Measurements from ENCODE around the gene STRA8. TPM values are rescaled to one million over a fixed set of nuclear protein-coding genes. Genes with fewer than 3 reads are reported as not detected.

Gene STRA8
- total and polyA plus RNA-seq, 2 of the 13 experiments (the other 11 are each of a cell fraction or from before 2014, with no cell fraction given) = not detected

DNA sequence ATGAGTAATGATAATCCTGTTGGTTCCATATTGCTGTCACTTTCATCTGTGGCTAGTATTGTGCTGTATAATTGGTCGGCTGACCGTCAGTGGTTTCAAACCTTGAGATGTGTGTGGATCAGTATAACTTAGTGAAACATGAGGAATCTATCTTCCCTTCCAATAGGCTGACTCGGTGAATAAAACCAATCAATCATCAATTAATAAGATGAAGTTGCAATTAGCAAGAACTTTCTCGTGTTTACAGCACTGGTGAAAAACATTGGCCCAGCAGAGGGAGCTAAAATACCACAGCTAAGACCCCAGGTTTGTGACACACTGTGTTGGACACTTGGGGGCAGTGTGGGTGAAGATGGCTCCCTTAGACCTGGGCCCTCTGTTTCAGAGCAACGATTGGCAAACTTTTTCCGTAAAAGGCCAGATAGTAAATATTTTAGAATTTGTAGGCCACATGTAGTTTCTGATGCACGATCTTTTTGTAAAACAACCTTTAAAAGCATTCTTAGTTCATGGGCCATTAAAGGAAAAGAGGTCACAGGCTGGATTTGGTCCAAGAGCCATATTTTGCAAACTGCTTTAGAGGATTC is 47.8 kb downstream of the STRA8 start (continued):
- 0 out of 2 replicates have a peak, but pooled peaks have one; percentile 47 for TF ChIP-seq BRCA1 (CRISPR knock-in tag; IDR thresholded peaks at IDR 0.05)
- TF ChIP-seq SMC3 (IDR thresholded peaks at IDR 0.05; ENCODE audit: low read length) = peak; percentile 98
- TF ChIP-seq, protein P1, sequence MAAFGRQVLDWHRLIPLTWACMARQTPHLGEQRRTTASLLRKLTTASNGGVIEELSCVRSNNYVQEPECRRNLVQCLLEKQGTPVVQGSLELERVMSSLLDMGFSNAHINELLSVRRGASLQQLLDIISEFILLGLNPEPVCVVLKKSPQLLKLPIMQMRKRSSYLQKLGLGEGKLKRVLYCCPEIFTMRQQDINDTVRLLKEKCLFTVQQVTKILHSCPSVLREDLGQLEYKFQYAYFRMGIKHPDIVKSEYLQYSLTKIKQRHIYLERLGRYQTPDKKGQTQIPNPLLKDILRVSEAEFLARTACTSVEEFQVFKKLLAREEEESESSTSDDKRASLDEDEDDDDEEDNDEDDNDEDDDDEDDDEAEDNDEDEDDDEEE (CRISPR knock-in tag; IDR thresholded peaks at IDR 0.05) = no peak
- 0 out of 2 replicates have a peak, but pooled peaks have one; percentile 16 for TF ChIP-seq ELF3 (CRISPR knock-in tag; IDR thresholded peaks at IDR 0.05)
- TF ChIP-seq YEATS2 (CRISPR knock-in tag; IDR thresholded peaks at IDR 0.05; ENCODE audit: borderline replicate concordance) = peak; percentile 45; the same call in 1 of the 2 replicates
- no peak for TF ChIP-seq ZNF839 (CRISPR knock-in tag; IDR thresholded peaks at IDR 0.05; ENCODE audit: borderline replicate concordance)
- no peak for TF ChIP-seq NFKBIZ (CRISPR knock-in tag; IDR thresholded peaks at IDR 0.05)
- TF ChIP-seq NCOA1 (CRISPR knock-in tag; IDR thresholded peaks at IDR 0.05) = no peak
- TF ChIP-seq, protein P2, sequence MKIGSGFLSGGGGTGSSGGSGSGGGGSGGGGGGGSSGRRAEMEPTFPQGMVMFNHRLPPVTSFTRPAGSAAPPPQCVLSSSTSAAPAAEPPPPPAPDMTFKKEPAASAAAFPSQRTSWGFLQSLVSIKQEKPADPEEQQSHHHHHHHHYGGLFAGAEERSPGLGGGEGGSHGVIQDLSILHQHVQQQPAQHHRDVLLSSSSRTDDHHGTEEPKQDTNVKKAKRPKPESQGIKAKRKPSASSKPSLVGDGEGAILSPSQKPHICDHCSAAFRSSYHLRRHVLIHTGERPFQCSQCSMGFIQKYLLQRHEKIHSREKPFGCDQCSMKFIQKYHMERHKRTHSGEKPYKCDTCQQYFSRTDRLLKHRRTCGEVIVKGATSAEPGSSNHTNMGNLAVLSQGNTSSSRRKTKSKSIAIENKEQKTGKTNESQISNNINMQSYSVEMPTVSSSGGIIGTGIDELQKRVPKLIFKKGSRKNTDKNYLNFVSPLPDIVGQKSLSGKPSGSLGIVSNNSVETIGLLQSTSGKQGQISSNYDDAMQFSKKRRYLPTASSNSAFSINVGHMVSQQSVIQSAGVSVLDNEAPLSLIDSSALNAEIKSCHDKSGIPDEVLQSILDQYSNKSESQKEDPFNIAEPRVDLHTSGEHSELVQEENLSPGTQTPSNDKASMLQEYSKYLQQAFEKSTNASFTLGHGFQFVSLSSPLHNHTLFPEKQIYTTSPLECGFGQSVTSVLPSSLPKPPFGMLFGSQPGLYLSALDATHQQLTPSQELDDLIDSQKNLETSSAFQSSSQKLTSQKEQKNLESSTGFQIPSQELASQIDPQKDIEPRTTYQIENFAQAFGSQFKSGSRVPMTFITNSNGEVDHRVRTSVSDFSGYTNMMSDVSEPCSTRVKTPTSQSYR (CRISPR knock-in tag; IDR thresholded peaks at IDR 0.05; ENCODE audit: borderline replicate concordance) = peak; percentile 64; the same call in 1 of the 2 replicates
- TF ChIP-seq MAF1 (CRISPR knock-in tag; IDR thresholded peaks at IDR 0.05; ENCODE audit: borderline replicate concordance) = no peak
- no peak for TF ChIP-seq ZNF121 (CRISPR knock-in tag; IDR thresholded peaks at IDR 0.05)
- TF ChIP-seq MTA1 (CRISPR knock-in tag; IDR thresholded peaks at IDR 0.05; ENCODE audit: borderline replicate concordance) = no peak
- no peak for TF ChIP-seq ELF4 (CRISPR knock-in tag; IDR thresholded peaks at IDR 0.05; ENCODE audit: borderline replicate concordance)
- TF ChIP-seq, protein P3, sequence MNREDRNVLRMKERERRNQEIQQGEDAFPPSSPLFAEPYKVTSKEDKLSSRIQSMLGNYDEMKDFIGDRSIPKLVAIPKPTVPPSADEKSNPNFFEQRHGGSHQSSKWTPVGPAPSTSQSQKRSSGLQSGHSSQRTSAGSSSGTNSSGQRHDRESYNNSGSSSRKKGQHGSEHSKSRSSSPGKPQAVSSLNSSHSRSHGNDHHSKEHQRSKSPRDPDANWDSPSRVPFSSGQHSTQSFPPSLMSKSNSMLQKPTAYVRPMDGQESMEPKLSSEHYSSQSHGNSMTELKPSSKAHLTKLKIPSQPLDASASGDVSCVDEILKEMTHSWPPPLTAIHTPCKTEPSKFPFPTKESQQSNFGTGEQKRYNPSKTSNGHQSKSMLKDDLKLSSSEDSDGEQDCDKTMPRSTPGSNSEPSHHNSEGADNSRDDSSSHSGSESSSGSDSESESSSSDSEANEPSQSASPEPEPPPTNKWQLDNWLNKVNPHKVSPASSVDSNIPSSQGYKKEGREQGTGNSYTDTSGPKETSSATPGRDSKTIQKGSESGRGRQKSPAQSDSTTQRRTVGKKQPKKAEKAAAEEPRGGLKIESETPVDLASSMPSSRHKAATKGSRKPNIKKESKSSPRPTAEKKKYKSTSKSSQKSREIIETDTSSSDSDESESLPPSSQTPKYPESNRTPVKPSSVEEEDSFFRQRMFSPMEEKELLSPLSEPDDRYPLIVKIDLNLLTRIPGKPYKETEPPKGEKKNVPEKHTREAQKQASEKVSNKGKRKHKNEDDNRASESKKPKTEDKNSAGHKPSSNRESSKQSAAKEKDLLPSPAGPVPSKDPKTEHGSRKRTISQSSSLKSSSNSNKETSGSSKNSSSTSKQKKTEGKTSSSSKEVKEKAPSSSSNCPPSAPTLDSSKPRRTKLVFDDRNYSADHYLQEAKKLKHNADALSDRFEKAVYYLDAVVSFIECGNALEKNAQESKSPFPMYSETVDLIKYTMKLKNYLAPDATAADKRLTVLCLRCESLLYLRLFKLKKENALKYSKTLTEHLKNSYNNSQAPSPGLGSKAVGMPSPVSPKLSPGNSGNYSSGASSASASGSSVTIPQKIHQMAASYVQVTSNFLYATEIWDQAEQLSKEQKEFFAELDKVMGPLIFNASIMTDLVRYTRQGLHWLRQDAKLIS (CRISPR knock-in tag; IDR thresholded peaks at IDR 0.05) = no peak
- TF ChIP-seq ZNF232 (CRISPR knock-in tag; IDR thresholded peaks at IDR 0.05; ENCODE audit: borderline replicate concordance) = no peak
- TF ChIP-seq, protein P4, sequence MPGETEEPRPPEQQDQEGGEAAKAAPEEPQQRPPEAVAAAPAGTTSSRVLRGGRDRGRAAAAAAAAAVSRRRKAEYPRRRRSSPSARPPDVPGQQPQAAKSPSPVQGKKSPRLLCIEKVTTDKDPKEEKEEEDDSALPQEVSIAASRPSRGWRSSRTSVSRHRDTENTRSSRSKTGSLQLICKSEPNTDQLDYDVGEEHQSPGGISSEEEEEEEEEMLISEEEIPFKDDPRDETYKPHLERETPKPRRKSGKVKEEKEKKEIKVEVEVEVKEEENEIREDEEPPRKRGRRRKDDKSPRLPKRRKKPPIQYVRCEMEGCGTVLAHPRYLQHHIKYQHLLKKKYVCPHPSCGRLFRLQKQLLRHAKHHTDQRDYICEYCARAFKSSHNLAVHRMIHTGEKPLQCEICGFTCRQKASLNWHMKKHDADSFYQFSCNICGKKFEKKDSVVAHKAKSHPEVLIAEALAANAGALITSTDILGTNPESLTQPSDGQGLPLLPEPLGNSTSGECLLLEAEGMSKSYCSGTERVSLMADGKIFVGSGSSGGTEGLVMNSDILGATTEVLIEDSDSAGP (CRISPR knock-in tag; IDR thresholded peaks at IDR 0.05; ENCODE audit: borderline replicate concordance) = no peak
- no peak for TF ChIP-seq FOXC1 (CRISPR knock-in tag; IDR thresholded peaks at IDR 0.05; ENCODE audit: borderline replicate concordance)
- TF ChIP-seq ZNF24 (IDR thresholded peaks at IDR 0.05) = no peak
- no peak for TF ChIP-seq YEATS4 (CRISPR knock-in tag; IDR thresholded peaks at IDR 0.05; ENCODE audit: borderline replicate concordance)
- no peak for TF ChIP-seq ZNF30 (CRISPR knock-in tag; IDR thresholded peaks at IDR 0.05)
- no peak for TF ChIP-seq ZNF441 (CRISPR knock-in tag; IDR thresholded peaks at IDR 0.05; ENCODE audit: borderline replicate concordance)
- no peak for TF ChIP-seq ISL2 (CRISPR knock-in tag; IDR thresholded peaks at IDR 0.05)
